ENCODE measurements around the gene EXOC3L4. TPM values are rescaled to one million over a fixed set of nuclear protein-coding genes. Genes with fewer than 3 reads are reported as not detected.
A peak's percentile ranks its signal among the peaks of the same experiment; 100 is the strongest.

EXOC3L4 gene
- polyA plus RNA-seq, 1 donor (not counting 4 experiments of a cell fraction or from before 2014, with no cell fraction given): not detected

DNA sequence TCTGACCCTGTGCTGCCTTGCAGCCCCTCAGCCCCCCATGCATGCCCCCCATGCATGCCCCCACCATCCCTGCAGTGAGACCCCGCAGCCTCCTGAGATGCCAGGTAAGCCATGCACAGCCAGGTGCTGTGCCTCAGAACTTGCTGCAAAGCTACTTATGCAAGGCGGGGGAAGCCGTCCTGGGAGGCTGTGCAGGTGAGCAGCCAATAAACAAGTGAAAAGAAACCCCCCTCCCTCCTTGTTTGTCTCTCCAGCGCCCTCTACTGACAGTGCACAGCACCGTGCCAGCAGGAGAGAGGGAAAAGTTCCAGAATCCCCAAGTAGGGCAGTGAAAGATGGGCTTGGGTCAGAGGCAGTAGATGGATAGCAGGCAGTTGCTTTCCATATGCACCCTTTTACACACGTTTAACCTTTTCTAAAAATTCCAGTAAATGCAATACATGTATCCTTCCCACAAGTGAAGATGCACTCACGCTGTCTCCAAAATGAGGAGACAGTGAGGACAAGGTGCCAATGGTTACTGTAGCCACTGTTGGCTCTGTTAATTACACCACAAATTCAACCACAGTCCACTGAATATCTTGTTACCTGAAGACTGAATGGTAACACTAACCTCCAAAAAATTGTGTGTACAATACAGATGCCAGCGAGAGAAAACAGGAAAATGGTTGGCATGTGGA, 46.7 kb downstream of the EXOC3L4 start:
- Histone ChIP-seq H3K4me1 (ENCODE audit: control insufficient read depth, extremely low read depth, insufficient read depth, low read length) (peaks cover 8% of the 10 kb centered on the region), H3K4me2 (ENCODE audit: control insufficient read depth, extremely low read depth, insufficient read depth, low read depth, low read length) (no peak overlapping the region), H3K9me1 (ENCODE audit: control insufficient read depth, extremely low read depth, insufficient read depth, low read length) (no peaks in the 10 kb centered on the region), H3K4me3 (ENCODE audit: control insufficient read depth in 2 of 3, extremely low read depth in 1 of 3, insufficient read depth in 2 of 3, low read depth in 1 of 3, low read length in 3 of 3) (no peak overlapping the region), H3K9ac (ENCODE audit: control insufficient read depth, extremely low read depth, insufficient read depth, low read length) (no peak overlapping the region), H3K27me3 (ENCODE audit: control insufficient read depth, extremely low read depth, insufficient read depth, low read length) (peaks cover 35% of the 10 kb centered on the region), H3K27ac (ENCODE audit: control insufficient read depth, insufficient read depth, low read length) (no peak overlapping the region), H2AFZ (ENCODE audit: control insufficient read depth, low read length) (no peak overlapping the region), H3K9me3 (ENCODE audit: control insufficient read depth, low read depth, low read length) (no peaks in the 10 kb centered on the region), H4K20me1 (ENCODE audit: control insufficient read depth, extremely low read depth, insufficient read depth, low read length) (no peaks in the 10 kb centered on the region), H3K79me2 (ENCODE audit: control insufficient read depth, insufficient read depth, low read length) (no peaks in the 10 kb centered on the region), H3K36me3 (ENCODE audit: control insufficient read depth in 2 of 2, extremely low read depth in 1 of 2, insufficient read depth in 2 of 2, low read length in 2 of 2) (no peaks in the 10 kb centered on the region)
- dilution Hi-C loops (cut with MboI; ENCODE audit: extremely low pct_ligation_motif_present, low sequenced_read_pairs): no loop called here
- no peak for DNase-seq (ENCODE audit: low read depth, low spot score)
- FAIRE-seq: no peak
- TF ChIP-seq EZH2 (IDR thresholded peaks at IDR 0.05; ENCODE audit: low read length) (no peak), CTCF (optimal IDR thresholded peaks at IDR 0.05 in 1 of 3, IDR thresholded peaks at IDR 0.05 in 1 of 3, conservative IDR thresholded peaks at IDR 0.05 in 1 of 3; ENCODE audit: extremely low read depth in 1 of 3, insufficient read depth in 2 of 3, low read length in 3 of 3) (peak; percentile 70 to 75 (median 74))

- Histone ChIP-seq H3K27me3 (ENCODE audit: control insufficient read depth, extremely low read depth, insufficient read depth, low read length) (peaks cover 35% of the 10 kb centered on the region), H3K27ac (ENCODE audit: control insufficient read depth, insufficient read depth, low read length) (no peak overlapping the region), H2AFZ (ENCODE audit: control insufficient read depth, low read length) (no peak overlapping the region), H4K20me1 (ENCODE audit: control insufficient read depth, extremely low read depth, insufficient read depth, low read length) (no peaks in the 10 kb centered on the region), H3K9ac (ENCODE audit: control insufficient read depth, extremely low read depth, insufficient read depth, low read length) (no peak overlapping the region), H3K9me1 (ENCODE audit: control insufficient read depth, extremely low read depth, insufficient read depth, low read length) (no peaks in the 10 kb centered on the region), H3K4me3 (ENCODE audit: control insufficient read depth in 2 of 3, extremely low read depth in 1 of 3, insufficient read depth in 2 of 3, low read depth in 1 of 3, low read length in 3 of 3) (no peak overlapping the region), H3K79me2 (ENCODE audit: control insufficient read depth, insufficient read depth, low read length) (no peaks in the 10 kb centered on the region), H3K4me2 (ENCODE audit: control insufficient read depth, extremely low read depth, insufficient read depth, low read depth, low read length) (no peak overlapping the region), H3K36me3 (ENCODE audit: control insufficient read depth in 2 of 2, extremely low read depth in 1 of 2, insufficient read depth in 2 of 2, low read length in 2 of 2) (no peaks in the 10 kb centered on the region), H3K9me3 (ENCODE audit: control insufficient read depth, low read depth, low read length) (no peaks in the 10 kb centered on the region), H3K4me1 (ENCODE audit: control insufficient read depth, extremely low read depth, insufficient read depth, low read length) (peaks cover 2% of the 10 kb centered on the region)
- dilution Hi-C loops (cut with MboI; ENCODE audit: extremely low pct_ligation_motif_present, low sequenced_read_pairs): no loop called here
- no peak for TF ChIP-seq CTCF (optimal IDR thresholded peaks at IDR 0.05 in 1 of 3, IDR thresholded peaks at IDR 0.05 in 1 of 3, conservative IDR thresholded peaks at IDR 0.05 in 1 of 3; ENCODE audit: extremely low read depth in 1 of 3, insufficient read depth in 2 of 3, low read length in 3 of 3)
- TF ChIP-seq EZH2 (IDR thresholded peaks at IDR 0.05; ENCODE audit: low read length): no peak
- no peak for FAIRE-seq
- no peak for DNase-seq (ENCODE audit: low read depth, low spot score)
Measured at GRCh38 chr14:103142026-103142425, 47.5 kb downstream of the EXOC3L4 start.
